IPS-18a (cell line): ENCODE measurements around the gene GNAZ.

Source experiments
- H3K27ac ChIP-seq: one replicate; pipeline ENCODE4 v1.5.1; 2013; ENCODE audit warnings: low read length
- H3K27me3 ChIP-seq: one replicate; pipeline ENCODE4 v1.6.1; 2013; ENCODE audit warnings: mild to moderate bottlenecking, low read length; ENCODE audit not compliant: control insufficient read depth, insufficient read depth
- H3K36me3 ChIP-seq: one replicate; pipeline ENCODE4 v1.6.1; 2013; ENCODE audit warnings: low read depth, low read length; ENCODE audit not compliant: control insufficient read depth
- H3K4me1 ChIP-seq: one replicate; pipeline ENCODE4 v1.6.1; 2013; ENCODE audit warnings: low read depth, low read length; ENCODE audit not compliant: control insufficient read depth
- H3K4me3 ChIP-seq: one replicate; pipeline ENCODE4 v1.5.1; 2013; ENCODE audit warnings: low read length
- H3K9ac ChIP-seq: one replicate; pipeline ENCODE4 v1.6.1; 2013; ENCODE audit warnings: mild to moderate bottlenecking, low read length, moderate library complexity
- H3K9me3 ChIP-seq: one replicate; pipeline ENCODE4 v1.6.1; 2013; ENCODE audit warnings: low read depth, low read length; ENCODE audit not compliant: control insufficient read depth

Gene GNAZ

GRCh38 chr22:23084453-23085350, 14.4 kb downstream of the GNAZ start:
- H3K9ac ChIP-seq, result no peak overlapping the region

GRCh38 chr22:23085351-23085671, 15.0 kb downstream of the GNAZ start:
- no peak overlapping the region for H3K27ac ChIP-seq
- no peak overlapping the region for H3K4me3 ChIP-seq
- H3K4me1 ChIP-seq, result peaks cover 15% of the 10 kb centered on the region
- no peaks in the 10 kb centered on the region for H3K36me3 ChIP-seq
- no peaks in the 10 kb centered on the region for H3K9me3 ChIP-seq
- H3K9ac ChIP-seq, result no peak overlapping the region
- no peaks in the 10 kb centered on the region for H3K27me3 ChIP-seq

More at GRCh38 chr22:23084453-23085350, 14.4 kb downstream of the GNAZ start:
- no peak overlapping the region for H3K27ac ChIP-seq
- peaks cover 15% of the 10 kb centered on the region for H3K4me1 ChIP-seq
- H3K27me3 ChIP-seq, result no peaks in the 10 kb centered on the region
- H3K36me3 ChIP-seq, result no peaks in the 10 kb centered on the region
- no peaks in the 10 kb centered on the region for H3K9me3 ChIP-seq
- H3K4me3 ChIP-seq, result no peak overlapping the region

DNA sequence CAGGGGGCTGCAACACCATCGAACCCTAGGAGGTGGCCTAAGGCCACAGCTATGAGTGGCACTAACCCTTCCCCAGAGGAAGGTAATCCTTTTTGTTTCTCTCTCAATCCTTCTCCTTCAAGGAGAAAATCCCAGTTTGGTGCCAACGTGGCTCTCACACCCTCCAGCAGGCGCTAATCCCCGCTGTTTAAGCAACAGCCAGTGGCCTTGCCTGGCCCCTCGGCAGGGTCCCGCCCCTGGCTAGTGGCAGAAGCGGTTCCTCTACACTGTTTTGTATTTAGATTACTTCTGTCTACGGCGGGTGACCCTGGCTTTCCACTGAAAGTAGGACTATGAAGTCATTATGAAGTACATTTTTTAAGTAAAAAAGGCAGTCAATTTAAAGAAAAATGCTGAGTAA, 15.5 kb downstream of the GNAZ start:
- H3K9me3 ChIP-seq, result no peaks in the 10 kb centered on the region
- H3K36me3 ChIP-seq, result no peaks in the 10 kb centered on the region
- H3K4me3 ChIP-seq, result no peak overlapping the region
- H3K4me1 ChIP-seq, result peaks cover 15% of the 10 kb centered on the region
- no peak overlapping the region for H3K27ac ChIP-seq
- H3K27me3 ChIP-seq, result no peaks in the 10 kb centered on the region
- H3K9ac ChIP-seq, result no peak overlapping the region

DNA sequence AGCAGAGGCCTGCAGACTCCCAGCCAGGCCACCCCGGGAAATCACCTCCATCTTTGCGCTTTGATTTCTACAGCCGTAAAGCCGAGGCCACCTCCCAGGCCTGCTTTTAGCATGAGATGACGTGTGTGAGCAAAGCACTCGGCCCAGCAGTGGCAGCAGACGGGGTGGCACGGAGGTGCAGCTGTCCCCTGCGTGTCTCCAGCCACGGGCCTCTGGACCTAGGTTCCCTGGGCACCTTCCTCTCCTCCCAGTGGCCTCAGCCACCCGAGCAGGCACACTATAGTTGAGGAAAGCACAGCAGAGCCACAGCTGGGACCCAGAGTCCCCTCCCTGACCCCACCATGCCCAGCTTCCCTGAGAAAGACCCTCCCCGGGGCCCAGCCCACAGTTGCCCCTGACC, 15.9 kb downstream of the GNAZ start:
- no peak overlapping the region for H3K4me3 ChIP-seq
- H3K27ac ChIP-seq, result no peak overlapping the region
- no peaks in the 10 kb centered on the region for H3K9me3 ChIP-seq
- H3K4me1 ChIP-seq, result peaks cover 15% of the 10 kb centered on the region
- H3K9ac ChIP-seq, result no peak overlapping the region
- no peaks in the 10 kb centered on the region for H3K27me3 ChIP-seq
- no peaks in the 10 kb centered on the region for H3K36me3 ChIP-seq

GRCh38 chr22:23086787-23087186, 16.5 kb downstream of the GNAZ start:
- H3K27me3 ChIP-seq, result no peaks in the 10 kb centered on the region
- no peaks in the 10 kb centered on the region for H3K36me3 ChIP-seq
- H3K9me3 ChIP-seq, result no peaks in the 10 kb centered on the region
- peaks cover 15% of the 10 kb centered on the region for H3K4me1 ChIP-seq
- no peak overlapping the region for H3K4me3 ChIP-seq
- H3K27ac ChIP-seq, result no peak overlapping the region
- H3K9ac ChIP-seq, result no peak overlapping the region

DNA sequence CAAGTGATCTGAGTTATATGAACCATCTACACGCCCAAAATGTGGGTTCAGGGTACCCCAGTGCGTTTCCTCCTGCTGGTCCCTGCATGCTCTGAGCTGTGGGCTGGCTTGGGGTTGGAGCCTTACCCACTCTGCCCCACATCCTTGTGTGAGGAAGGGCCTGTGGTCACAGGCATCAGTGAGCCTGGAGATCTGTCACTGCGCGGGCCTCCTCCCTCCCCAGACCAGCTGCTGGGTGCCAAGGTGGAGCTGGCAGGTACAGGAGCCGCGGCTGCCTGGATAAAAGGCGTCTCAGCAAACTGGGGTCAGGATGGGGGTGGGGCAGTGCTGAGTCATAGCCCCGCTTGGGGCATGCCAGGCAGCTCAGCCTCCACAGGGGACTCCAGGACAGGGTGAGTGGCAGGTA, 17.9 kb downstream of the GNAZ start:
- Histone ChIP-seq H3K9me3 (no peaks in the 10 kb centered on the region), H3K4me1 (peaks cover 15% of the 10 kb centered on the region), H3K9ac (no peak overlapping the region), H3K27me3 (no peaks in the 10 kb centered on the region), H3K27ac (no peak overlapping the region), H3K4me3 (no peak overlapping the region), H3K36me3 (no peaks in the 10 kb centered on the region)

DNA sequence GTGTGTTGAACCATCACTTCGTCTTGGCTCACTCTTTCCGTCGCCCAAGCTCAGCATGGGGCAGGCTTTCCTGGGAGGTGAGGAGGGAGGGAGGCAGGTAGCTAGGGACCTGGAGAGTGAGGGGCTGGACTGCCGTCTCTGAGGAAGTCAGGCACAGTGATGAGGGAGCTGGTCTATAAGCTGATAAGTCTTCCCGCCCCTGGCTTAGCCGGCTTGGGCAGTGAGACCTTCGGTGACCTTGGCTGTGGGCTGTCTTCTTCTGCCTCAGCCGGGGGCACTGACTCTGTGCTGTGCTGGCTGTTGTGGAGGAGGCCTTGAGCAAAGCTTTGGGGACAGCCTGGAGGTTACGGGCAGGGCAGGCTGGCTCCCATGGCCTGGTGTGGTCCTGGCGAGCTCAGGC, 18.7 kb downstream of the GNAZ start:
- Histone ChIP-seq H3K27ac (no peak overlapping the region), H3K27me3 (no peaks in the 10 kb centered on the region), H3K4me1 (peaks cover 15% of the 10 kb centered on the region), H3K9ac (no peak overlapping the region), H3K36me3 (no peaks in the 10 kb centered on the region), H3K9me3 (no peaks in the 10 kb centered on the region), H3K4me3 (no peak overlapping the region)

GRCh38 chr22:23089633-23090456, 19.5 kb downstream of the GNAZ start:
- peaks cover 15% of the 10 kb centered on the region for H3K4me1 ChIP-seq
- no peak overlapping the region for H3K27ac ChIP-seq
- no peaks in the 10 kb centered on the region for H3K9me3 ChIP-seq
- H3K4me3 ChIP-seq, result no peak overlapping the region
- no peak overlapping the region for H3K9ac ChIP-seq
- H3K27me3 ChIP-seq, result no peaks in the 10 kb centered on the region
- H3K36me3 ChIP-seq, result no peaks in the 10 kb centered on the region

- Histone ChIP-seq H3K4me3 (no peak overlapping the region), H3K4me1 (peaks cover 15% of the 10 kb centered on the region), H3K9ac (no peak overlapping the region), H3K36me3 (no peaks in the 10 kb centered on the region), H3K27me3 (no peaks in the 10 kb centered on the region), H3K27ac (no peak overlapping the region), H3K9me3 (no peaks in the 10 kb centered on the region)
Observed at GRCh38 chr22:23090457-23090835, 20.1 kb downstream of the GNAZ start.

- peaks cover 15% of the 10 kb centered on the region for H3K4me1 ChIP-seq
- no peaks in the 10 kb centered on the region for H3K27me3 ChIP-seq
- no peak overlapping the region for H3K27ac ChIP-seq
- no peaks in the 10 kb centered on the region for H3K36me3 ChIP-seq
- no peaks in the 10 kb centered on the region for H3K9me3 ChIP-seq
- no peak overlapping the region for H3K9ac ChIP-seq
- no peak overlapping the region for H3K4me3 ChIP-seq
Observed at GRCh38 chr22:23091760-23092159, 21.4 kb downstream of the GNAZ start.

DNA sequence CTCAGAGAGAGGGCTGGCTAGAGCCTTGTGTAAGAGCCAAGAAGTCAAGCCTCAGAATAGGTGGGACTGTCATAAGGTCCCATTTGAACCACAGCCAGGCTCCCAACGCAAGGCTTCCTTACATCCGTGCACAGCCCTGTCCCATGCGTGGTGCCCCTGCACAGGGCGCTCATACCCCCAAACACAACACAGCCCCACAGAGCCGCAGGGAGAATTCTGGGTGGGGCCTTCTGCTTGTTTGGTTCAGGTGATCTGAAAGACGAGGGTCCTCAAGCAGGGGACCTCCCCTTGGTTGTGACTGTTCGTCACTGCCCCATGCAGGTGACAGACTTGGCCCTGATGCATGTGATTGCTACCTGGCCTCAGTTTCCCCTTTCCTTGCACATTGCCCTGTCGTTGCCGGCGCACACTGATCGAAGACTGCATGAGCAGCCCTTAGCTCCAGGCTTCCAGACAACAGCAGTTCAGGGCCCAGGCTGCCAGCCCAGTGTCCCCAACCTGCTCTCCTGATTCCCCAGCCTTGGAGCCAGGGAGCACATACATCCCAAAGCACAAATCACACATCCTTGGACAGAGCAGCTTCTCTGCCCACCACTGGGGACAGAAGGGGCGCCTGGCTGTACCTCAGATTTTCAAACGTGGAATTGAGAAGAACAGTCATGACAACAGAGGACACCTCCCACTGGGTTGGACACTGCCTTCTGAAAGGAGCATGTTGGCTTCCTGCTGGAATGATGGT, 22.1 kb downstream of the GNAZ start:
- peaks cover 15% of the 10 kb centered on the region for H3K4me1 ChIP-seq
- no peak overlapping the region for H3K4me3 ChIP-seq
- no peak overlapping the region for H3K27ac ChIP-seq
- no peaks in the 10 kb centered on the region for H3K27me3 ChIP-seq
- no peaks in the 10 kb centered on the region for H3K9me3 ChIP-seq
- H3K36me3 ChIP-seq, result no peaks in the 10 kb centered on the region
- no peak overlapping the region for H3K9ac ChIP-seq
